Stimulated activated memory B cell treated with anti-CD40 and anti-IgM and Interleukin-4, amounts not matched to agents 10 μg/mL and 1 μg/mL and 100 μg/mL, for 72 hours (primary cell): ENCODE data around the gene NKX2-3.

ENCODE experiments used
- ATAC-seq: fragments of 150-1000 bp; cut with Tn5 transposase; 2 replicates; pipeline ENCODE4 v1.10.0; 2021
- H3K27ac Mint-ChIP-seq: one replicate; pipeline ENCODE4 v1.8.0; 2022; ENCODE audit warnings: mild to moderate bottlenecking, mixed read lengths
- H3K27me3 Mint-ChIP-seq: one replicate; pipeline ENCODE4 v1.8.0; 2022; ENCODE audit warnings: mixed read lengths
- H3K36me3 Mint-ChIP-seq: one replicate; pipeline ENCODE4 v1.8.0; 2022; ENCODE audit warnings: mixed read lengths
- H3K4me1 Mint-ChIP-seq: one replicate; pipeline ENCODE4 v1.8.0; 2022; ENCODE audit warnings: mixed read lengths
- H3K4me3 Mint-ChIP-seq: one replicate; pipeline ENCODE4 v1.8.0; 2022; ENCODE audit warnings: mild to moderate bottlenecking, moderate library complexity, mixed read lengths
- H3K9me3 Mint-ChIP-seq: one replicate; pipeline ENCODE4 v1.8.0; 2022; ENCODE audit warnings: mixed read lengths

NKX2-3 gene

DNA sequence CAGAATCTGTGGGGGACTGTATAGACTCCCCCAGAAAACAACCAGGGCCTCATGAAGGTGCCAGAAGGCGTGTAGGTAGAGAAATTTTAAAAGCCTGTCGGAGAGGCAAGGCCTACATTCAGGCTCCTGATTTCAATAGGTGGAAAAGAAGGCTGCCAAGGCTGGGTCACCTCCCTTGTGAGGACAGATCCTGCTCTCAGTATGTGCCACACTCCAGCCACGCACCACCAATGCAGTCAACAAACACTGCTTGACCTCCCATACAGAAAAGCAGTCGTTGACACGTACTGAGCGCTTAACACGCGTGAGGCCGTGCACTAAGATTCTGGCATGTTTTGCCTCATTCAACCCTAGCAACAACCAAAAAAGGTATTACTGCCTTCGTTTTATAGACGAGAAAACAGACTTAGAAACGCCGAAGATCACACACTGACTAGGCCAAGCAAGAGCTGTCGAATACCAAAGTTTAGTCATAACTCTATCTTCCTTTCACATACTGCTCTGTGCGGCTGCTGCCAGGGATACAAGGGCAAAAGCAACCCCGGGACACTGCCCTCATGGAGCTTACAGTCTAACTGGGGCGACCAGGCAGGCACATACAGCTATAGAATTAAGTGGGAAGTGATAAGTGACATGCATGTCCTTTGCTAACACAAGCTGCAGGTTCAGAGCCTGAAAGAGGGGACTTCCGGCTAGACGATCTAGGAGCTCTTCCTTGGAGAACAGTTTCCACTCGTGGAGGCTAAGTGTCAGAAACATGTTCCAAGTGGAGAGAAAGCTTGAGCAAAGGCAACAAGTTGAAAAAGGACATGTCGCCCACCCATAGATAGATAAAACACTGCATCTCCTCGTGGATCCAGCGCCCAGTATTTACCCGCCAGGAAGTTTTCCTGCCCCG, 797 bp upstream of the NKX2-3 start:
- Mint-ChIP-seq H3K36me3 (peaks cover 1% of the 10 kb centered on the region), H3K27me3 (peaks cover 97% of the 10 kb centered on the region), H3K4me1 (peaks cover 61% of the 10 kb centered on the region), H3K9me3 (peaks cover under 1% of the 10 kb centered on the region), H3K27ac (no peak overlapping the region), H3K4me3 (peak overlapping the region; percentile 61)
- ATAC-seq, result no peak

DNA sequence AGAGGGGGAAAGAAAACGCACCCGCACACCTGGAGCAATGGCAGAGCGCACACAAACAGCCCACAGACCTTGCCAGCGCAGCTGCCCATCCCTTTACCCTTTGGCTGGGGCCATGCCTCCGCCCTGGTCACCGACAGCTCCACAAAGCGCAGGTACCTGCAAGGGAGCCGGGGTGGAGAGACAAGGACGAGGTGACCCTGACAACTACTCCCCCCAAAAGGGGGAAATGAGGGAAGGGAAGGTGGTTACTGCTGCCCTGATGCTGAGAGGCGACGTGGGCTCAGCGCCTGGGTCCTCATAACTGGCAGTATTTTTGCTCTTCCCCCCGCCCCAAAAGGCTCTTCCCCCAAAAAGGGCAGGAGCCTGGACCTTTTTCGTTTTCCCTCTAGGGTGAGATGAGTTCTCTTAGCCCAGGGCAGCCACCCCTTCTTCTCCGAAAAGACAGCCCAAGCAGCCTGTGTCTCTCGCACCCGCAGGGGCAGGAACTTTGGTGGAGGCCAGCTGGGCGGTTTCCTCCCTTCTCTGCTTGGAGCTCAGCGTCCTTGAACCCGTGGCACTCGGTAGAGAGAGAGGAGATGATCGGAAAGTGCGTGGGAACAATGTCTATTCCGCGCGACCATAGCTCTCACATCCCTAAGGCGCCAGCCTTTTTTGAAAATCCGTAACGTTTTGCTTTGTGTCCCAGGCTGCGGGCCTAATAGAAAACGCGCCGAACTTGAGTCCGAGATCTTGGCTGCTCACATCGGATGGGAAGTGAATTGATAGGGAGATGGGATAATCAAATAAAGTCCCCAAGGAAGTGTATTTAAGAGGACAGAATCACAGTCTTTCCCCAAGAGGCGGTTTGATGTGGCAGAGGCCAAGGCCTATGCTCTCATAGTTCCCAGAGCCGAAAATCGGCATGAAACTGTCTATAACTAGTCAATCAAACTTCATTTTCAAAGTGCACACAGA, 1.0 kb downstream of the NKX2-3 start:
- H3K9me3 Mint-ChIP-seq, result no peaks in the 10 kb centered on the region
- peaks cover 61% of the 10 kb centered on the region for H3K4me1 Mint-ChIP-seq
- peak overlapping the region; percentile 21 for H3K4me3 Mint-ChIP-seq
- H3K27ac Mint-ChIP-seq, result no peak overlapping the region
- H3K36me3 Mint-ChIP-seq, result no peaks in the 10 kb centered on the region
- no peak for ATAC-seq
- peaks cover 97% of the 10 kb centered on the region for H3K27me3 Mint-ChIP-seq

DNA sequence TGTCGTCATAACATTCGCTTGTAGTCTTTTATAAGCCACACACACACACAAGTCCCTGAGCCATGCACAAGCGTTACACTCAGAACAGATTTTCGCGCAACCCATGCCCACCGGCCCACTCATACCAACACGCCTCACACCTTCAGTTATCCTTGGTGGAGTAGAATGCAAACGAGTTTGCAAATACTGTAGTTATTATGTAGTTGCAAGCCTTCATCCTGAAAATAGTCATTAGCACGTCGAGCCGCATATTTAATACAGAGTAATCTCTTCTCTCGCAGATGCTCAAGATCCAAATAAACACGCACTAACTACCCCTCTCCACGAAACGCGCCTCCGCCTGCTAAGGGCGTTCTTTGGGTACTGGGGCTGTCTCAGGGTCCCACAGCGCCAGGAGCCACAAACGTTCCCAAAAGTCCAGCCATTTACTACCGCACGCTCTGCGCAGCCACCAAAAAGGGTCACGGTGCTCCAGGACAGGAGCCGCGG, 1.8 kb downstream of the NKX2-3 start:
- Mint-ChIP-seq H3K4me1 (peaks cover 64% of the 10 kb centered on the region), H3K9me3 (no peaks in the 10 kb centered on the region), H3K27me3 (peaks cover 97% of the 10 kb centered on the region), H3K4me3 (peak overlapping the region; percentile 67), H3K36me3 (no peaks in the 10 kb centered on the region), H3K27ac (peak overlapping the region; percentile 25)
- no peak for ATAC-seq

DNA sequence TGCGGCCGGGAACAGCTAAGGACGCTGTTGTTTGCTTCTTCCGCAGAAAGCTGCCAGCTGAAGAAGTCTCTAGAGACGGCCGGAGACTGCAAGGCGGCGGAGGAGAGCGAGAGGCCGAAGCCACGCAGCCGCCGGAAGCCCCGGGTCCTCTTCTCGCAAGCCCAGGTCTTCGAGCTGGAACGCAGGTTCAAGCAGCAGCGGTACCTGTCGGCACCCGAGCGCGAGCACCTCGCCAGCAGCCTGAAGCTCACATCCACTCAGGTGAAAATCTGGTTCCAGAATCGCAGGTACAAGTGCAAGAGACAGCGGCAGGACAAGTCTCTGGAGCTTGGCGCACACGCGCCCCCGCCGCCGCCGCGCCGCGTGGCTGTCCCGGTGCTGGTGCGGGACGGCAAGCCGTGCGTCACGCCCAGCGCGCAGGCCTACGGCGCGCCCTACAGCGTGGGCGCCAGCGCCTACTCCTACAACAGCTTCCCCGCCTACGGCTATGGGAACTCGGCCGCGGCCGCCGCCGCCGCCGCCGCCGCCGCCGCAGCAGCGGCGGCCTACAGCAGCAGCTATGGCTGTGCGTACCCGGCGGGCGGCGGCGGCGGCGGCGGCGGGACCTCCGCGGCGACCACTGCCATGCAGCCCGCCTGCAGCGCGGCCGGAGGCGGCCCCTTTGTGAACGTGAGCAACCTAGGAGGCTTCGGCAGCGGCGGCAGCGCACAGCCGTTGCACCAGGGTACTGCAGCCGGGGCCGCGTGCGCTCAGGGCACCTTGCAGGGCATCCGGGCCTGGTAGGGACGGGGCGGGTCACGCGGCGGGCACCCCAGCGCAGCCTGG, 2.4 kb downstream of the NKX2-3 start:
- H3K4me3 Mint-ChIP-seq, result peak overlapping the region; percentile 67
- H3K27ac Mint-ChIP-seq, result peak overlapping the region; percentile 25
- H3K4me1 Mint-ChIP-seq, result peaks cover 66% of the 10 kb centered on the region
- peaks cover 97% of the 10 kb centered on the region for H3K27me3 Mint-ChIP-seq
- no peaks in the 10 kb centered on the region for H3K36me3 Mint-ChIP-seq
- no peaks in the 10 kb centered on the region for H3K9me3 Mint-ChIP-seq
- peak; percentile 36 for ATAC-seq

DNA sequence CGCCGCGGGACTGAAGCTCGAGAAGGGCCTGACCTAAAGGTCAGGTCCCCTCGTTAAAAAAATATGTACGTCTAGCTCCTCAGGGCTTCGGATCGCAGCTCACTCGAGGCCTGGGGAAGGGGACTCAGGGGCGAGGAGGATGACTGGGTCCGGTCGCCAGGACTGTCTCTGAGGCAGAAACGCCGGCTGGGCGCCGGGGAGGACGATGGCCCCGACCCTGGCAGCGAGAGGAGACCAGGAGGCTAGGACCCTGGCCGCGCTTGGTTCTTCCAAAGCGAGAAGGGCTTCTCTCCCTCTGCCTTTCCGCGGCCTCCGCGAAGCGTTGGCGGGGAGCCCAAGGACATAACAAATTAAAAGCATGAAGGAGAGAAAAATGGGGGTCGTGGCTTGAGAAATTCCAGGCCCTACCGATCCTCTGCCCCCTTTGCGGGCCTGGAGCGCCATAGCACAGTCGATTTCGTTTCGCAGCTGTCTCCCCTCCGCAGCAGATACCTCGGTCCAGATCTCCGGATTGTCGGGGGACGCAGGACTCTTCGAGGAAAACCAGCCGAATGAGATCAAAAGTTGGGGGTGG, 3.1 kb downstream of the NKX2-3 start:
- no peak for ATAC-seq
- no peaks in the 10 kb centered on the region for H3K9me3 Mint-ChIP-seq
- H3K4me1 Mint-ChIP-seq, result peaks cover 66% of the 10 kb centered on the region
- peaks cover 97% of the 10 kb centered on the region for H3K27me3 Mint-ChIP-seq
- H3K27ac Mint-ChIP-seq, result no peak overlapping the region
- H3K4me3 Mint-ChIP-seq, result peak overlapping the region; percentile 29
- no peaks in the 10 kb centered on the region for H3K36me3 Mint-ChIP-seq

DNA sequence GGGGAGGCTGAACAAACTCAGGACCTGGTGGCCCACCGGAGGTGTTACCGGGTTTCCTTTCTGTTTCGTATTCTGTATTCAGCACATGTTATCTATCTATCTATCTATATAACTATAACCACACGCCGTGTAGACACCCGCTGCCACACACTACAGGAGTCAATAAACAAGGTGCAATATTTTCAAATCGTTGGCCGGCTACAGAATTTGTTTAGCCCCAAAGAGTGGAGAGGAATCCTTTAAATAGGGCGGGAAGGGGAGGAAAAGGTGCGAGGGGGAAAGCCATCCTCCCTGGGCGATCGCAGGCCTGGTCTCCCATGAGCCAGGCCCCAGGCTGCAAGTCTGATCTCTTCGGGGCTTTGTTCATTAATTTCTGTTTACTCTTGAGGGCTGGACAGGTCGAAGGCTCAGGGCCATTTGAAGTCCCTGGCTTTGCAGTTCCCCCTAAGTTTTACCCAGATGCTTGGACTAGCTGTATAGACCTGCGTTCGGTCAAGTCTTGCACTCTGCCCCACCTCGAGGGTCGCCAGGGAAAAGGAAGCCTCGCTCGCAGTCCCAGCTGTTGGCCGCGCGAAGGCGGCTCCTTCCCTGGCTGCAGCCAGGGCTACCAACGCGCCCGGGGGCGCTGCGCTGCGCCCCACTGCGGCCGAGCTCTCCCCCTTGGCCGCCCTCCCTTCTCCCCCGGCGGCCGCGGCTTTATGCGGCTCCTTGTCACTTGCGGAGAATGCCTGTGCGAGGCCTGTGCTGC, 3.8 kb downstream of the NKX2-3 start:
- Mint-ChIP-seq H3K27ac (no peak overlapping the region), H3K4me3 (peak overlapping the region; percentile 54), H3K27me3 (peaks cover 97% of the 10 kb centered on the region), H3K4me1 (peaks cover 66% of the 10 kb centered on the region), H3K9me3 (no peaks in the 10 kb centered on the region), H3K36me3 (no peaks in the 10 kb centered on the region)
- no peak for ATAC-seq

DNA sequence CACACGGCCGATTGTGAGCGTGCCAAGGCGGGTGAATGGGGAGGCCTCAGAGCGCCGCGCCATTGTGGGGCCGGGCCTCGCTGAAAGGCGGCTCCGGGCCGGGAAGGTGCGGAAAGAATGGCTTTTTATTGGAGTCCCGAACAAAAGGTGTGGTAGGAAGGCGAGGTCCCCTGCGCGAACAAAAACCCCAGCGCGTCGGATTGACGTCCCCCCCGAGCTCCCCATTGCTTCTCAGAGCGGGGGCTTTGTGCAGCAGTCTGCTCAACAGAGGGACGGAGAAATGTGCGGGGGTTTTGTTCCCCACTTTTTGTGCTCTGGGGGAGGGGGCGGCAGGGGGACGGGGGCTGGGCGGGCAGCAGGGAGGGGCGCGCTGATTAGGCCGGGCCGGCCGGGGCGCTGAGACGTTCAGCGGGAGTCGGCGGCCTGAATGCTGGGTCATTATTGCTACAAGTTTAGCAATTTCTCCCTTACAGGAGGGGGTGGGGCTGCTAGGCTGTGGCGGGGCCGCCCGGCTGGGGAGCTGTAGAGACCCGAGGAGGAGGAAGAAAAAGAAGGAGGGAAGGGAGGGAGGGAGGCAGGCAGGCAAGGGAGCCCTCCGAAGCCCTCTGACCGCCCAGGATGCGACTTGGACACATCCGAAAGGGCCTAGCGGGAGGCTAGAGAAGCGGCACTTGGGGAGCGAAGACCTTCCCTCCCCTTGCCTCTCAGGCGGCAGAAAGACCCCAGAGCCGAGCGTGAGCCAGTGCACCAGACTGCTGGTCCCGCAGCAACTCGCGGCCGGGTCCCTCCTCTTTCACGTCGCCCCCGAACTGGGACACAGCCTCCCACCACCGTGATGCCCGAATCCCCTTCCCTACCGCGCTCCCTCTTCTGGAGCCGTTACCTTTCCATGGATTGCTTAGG, 4.6 kb downstream of the NKX2-3 start:
- Mint-ChIP-seq H3K36me3 (no peaks in the 10 kb centered on the region), H3K4me1 (peaks cover 60% of the 10 kb centered on the region), H3K9me3 (no peaks in the 10 kb centered on the region), H3K4me3 (peak overlapping the region; percentile 54), H3K27ac (no peak overlapping the region), H3K27me3 (peaks cover 91% of the 10 kb centered on the region)
- no peak for ATAC-seq

DNA sequence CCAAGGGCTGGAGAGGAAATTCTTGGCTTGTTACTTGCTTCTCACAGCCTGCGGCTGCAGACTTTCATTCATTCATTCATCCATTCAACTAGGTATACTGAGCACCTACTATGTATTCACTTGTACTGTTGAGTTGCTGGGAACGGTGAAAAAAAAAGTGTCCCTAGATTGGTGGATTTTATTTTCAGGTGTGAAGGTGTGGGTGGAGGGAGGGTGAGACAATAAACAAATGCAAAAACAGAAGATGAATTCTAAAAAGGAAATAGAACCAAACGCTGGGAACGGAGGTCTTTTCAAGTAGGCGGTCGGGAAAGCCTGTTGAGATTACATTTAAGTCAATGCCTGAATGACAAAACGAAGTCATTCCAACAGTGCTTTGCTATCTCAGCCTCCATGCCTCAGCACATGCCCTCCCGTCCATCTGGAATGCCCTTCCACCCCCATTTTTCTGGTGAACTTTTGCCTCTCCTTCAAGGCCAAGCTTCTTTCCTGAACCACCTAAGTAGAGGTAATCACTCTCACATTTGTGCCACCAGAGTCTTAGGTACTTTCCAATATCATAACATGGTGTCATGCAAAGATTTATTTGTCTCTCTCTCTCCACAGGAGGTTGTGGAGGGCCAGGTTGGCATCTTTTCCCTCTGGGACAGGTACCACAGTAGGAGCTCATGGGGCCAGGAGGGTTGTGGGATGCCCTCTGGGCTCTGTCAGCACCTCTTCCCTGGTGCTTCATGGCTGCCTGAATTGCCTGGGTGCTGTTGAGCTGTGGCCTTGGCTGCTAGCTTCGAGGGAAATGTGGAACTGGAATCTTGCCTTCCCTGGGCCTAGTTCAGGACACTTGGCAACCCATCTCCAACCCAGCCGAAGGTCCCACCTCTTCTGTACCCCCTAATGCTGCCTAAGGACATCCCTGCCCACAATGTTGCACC, 5.5 kb downstream of the NKX2-3 start:
- Mint-ChIP-seq H3K4me1 (peaks cover 51% of the 10 kb centered on the region), H3K4me3 (no peak overlapping the region), H3K27me3 (peaks cover 91% of the 10 kb centered on the region), H3K9me3 (no peaks in the 10 kb centered on the region), H3K36me3 (no peaks in the 10 kb centered on the region), H3K27ac (no peak overlapping the region)
- no peak for ATAC-seq

DNA sequence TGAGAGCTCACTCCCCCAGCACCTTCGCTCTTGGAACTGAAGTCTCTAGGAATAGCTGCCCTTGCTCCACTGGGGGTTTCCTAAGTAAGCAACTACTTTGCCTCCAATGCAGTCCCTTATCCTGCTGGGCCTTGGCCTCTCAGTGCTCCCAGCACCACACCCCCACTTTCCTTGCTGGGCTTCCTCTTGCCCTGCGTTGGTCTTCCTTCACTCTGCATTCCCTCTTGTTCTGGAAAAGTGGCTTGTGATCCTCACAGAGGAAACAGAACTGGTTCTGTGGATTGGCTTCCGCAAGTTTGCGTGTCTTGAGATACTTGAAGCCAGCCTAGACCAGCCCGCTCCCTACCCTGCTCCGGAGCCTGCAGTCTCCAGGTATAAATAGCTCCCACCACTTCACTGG, 6.4 kb downstream of the NKX2-3 start:
- Mint-ChIP-seq H3K9me3 (no peaks in the 10 kb centered on the region), H3K36me3 (no peaks in the 10 kb centered on the region), H3K4me3 (no peak overlapping the region), H3K27me3 (peaks cover 85% of the 10 kb centered on the region), H3K4me1 (peaks cover 44% of the 10 kb centered on the region), H3K27ac (no peak overlapping the region)
- no peak for ATAC-seq

DNA sequence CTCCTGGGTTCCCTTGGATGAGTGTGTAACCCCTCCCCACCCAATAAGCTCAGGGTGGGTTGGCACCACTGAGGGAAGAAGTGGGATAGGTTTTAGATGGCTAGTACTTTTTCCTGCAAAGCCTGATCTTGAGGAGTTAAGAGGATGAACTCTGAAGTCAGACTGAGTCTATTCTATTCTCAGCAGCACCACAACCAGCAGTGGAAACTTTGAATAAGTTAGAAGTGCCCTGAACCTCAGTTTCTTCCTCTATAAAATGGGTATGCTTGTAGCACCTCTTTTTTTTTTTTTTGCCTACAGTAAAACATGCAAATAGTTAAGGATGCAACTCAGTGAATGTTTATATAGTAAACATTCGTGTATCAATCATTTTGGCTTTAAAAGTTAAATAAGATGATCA, 7.1 kb downstream of the NKX2-3 start:
- H3K27ac Mint-ChIP-seq, result no peak overlapping the region
- H3K4me3 Mint-ChIP-seq, result no peak overlapping the region
- H3K4me1 Mint-ChIP-seq, result peaks cover 37% of the 10 kb centered on the region
- no peaks in the 10 kb centered on the region for H3K36me3 Mint-ChIP-seq
- H3K27me3 Mint-ChIP-seq, result peaks cover 84% of the 10 kb centered on the region
- ATAC-seq, result no peak
- no peaks in the 10 kb centered on the region for H3K9me3 Mint-ChIP-seq

DNA sequence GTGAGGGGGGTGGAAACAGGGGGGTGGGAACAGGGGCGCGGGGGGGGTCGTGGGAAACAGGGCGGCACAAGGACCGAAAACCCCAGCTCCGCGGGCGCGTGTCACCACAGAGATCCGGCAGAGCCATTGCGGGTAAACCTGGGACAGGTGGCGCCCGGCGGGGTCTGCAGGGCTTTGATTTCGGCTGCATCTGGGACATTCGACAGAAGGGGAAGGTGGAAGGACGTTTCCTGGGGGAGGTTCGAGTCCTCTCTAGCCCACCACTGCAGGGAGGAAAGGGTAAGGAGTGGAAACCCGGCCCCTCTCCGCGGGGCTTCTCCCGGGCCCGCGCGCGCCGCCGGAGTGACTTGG, 7.5 kb downstream of the NKX2-3 start:
- peaks cover 35% of the 10 kb centered on the region for H3K4me1 Mint-ChIP-seq
- no peak for ATAC-seq
- no peak overlapping the region for H3K27ac Mint-ChIP-seq
- H3K4me3 Mint-ChIP-seq, result peak overlapping the region; percentile 56
- no peaks in the 10 kb centered on the region for H3K9me3 Mint-ChIP-seq
- peaks cover 86% of the 10 kb centered on the region for H3K27me3 Mint-ChIP-seq
- no peaks in the 10 kb centered on the region for H3K36me3 Mint-ChIP-seq

DNA sequence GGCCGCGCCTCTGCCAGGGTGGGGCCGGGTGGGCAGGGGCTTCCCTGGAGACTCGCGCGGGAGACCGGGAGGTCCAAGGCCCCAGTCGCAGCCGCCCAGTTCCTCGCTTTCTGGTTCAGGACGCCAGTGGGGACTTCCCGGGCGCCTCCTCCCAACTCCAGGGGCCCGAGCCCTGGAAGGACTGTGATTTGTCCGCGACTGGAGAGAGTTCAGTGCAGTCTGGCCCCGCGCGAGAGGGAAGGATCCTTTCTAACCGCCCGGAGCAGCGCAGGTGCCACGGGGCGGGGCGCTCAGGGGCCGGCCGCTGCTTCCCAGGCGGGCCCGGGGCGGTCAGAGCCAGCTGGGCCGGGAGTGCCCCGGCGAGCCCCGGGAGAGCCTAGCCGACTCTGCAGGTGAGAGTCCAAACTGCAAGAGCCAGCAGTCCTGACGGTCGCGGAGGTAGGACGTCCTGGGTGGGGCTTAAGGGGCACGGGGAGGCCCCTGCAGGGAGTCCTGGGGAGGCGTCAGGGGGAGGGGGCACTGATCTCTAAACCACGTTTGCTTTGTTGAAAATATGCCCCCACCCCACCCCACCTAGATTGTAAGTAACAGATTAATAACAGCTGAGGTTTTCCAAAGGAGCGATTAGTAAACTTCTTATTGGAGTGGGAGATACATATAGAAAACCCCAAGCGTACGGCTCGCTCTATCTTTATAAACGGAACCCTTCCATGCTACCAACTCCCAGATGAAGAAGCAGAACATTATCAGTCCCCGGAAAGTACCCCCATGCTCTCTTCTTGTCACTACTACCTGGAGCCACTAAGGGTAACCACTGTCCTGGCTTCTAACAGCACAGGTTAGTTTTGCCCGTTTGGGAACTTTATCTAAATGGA, 8.2 kb downstream of the NKX2-3 start:
- Mint-ChIP-seq H3K36me3 (no peaks in the 10 kb centered on the region), H3K4me1 (peaks cover 31% of the 10 kb centered on the region), H3K27ac (no peak overlapping the region), H3K27me3 (peaks cover 88% of the 10 kb centered on the region), H3K4me3 (peak overlapping the region; percentile 56), H3K9me3 (no peaks in the 10 kb centered on the region)
- ATAC-seq, result peak; percentile 55
